DMS 273 treated with DMSO at 0.1 percent for 48 hours (cell line): ENCODE measurements around the gene PXK.

Source experiments
- DNase-seq: peaks from one replicate; lab custom pipeline; 2025; lab: John Stamatoyannopoulos, UW

The PXK gene

GRCh38 chr3:58349792-58350626, 17.3 kb downstream of the PXK start:
- no peak for DNase-seq

GRCh38 chr3:58350627-58351013, 17.9 kb downstream of the PXK start:
- no peak for DNase-seq

- no peak for DNase-seq
Measured at GRCh38 chr3:58351920-58352319, 19.2 kb downstream of the PXK start.

- no peak for DNase-seq
Measured at GRCh38 chr3:58352626-58353025, 19.9 kb downstream of the PXK start.

GRCh38 chr3:58353722-58354553, 21.2 kb downstream of the PXK start:
- no peak for DNase-seq

- DNase-seq = no peak
Measured at GRCh38 chr3:58355179-58355578, 22.5 kb downstream of the PXK start.

GRCh38 chr3:58356054-58356453, 23.4 kb downstream of the PXK start:
- DNase-seq = peak; percentile 51

GRCh38 chr3:58357402-58357801, 24.7 kb downstream of the PXK start:
- no peak for DNase-seq

GRCh38 chr3:58358092-58358491, 25.4 kb downstream of the PXK start:
- DNase-seq = no peak

GRCh38 chr3:58358808-58359207, 26.1 kb downstream of the PXK start:
- no peak for DNase-seq

- DNase-seq = no peak
Measured at GRCh38 chr3:58359621-58360020, 26.9 kb downstream of the PXK start.

- DNase-seq = peak; percentile 17
Measured at GRCh38 chr3:58361866-58362265, 29.2 kb downstream of the PXK start.

GRCh38 chr3:58366699-58367098, 34.0 kb downstream of the PXK start:
- DNase-seq = no peak

- no peak for DNase-seq
Measured at GRCh38 chr3:58369038-58369437, 36.3 kb downstream of the PXK start.

- DNase-seq = no peak
Measured at GRCh38 chr3:58369876-58370275, 37.2 kb downstream of the PXK start.

- DNase-seq = no peak
Measured at GRCh38 chr3:58370407-58370806, 37.7 kb downstream of the PXK start.

- DNase-seq = no peak
Measured at GRCh38 chr3:58371754-58372153, 39.1 kb downstream of the PXK start.

- no peak for DNase-seq
Measured at GRCh38 chr3:58375254-58375653, 42.6 kb downstream of the PXK start.

GRCh38 chr3:58377168-58377567, 44.5 kb downstream of the PXK start:
- DNase-seq = no peak

- no peak for DNase-seq
Measured at GRCh38 chr3:58377750-58378149, 45.1 kb downstream of the PXK start.

- no peak for DNase-seq
Measured at GRCh38 chr3:58379351-58380073, 46.8 kb downstream of the PXK start.

- DNase-seq = no peak
Measured at GRCh38 chr3:58383476-58383875, 50.8 kb downstream of the PXK start.

GRCh38 chr3:58383904-58384303, 51.2 kb downstream of the PXK start:
- peak; percentile 20 for DNase-seq
